ENCODE results near the gene NFIX. TPM values are rescaled to one million over a fixed set of nuclear protein-coding genes. Genes with fewer than 3 reads are reported as not detected.

Gene NFIX
- total RNA-seq, 1 experiment from 2014 or later = 144 TPM

DNA sequence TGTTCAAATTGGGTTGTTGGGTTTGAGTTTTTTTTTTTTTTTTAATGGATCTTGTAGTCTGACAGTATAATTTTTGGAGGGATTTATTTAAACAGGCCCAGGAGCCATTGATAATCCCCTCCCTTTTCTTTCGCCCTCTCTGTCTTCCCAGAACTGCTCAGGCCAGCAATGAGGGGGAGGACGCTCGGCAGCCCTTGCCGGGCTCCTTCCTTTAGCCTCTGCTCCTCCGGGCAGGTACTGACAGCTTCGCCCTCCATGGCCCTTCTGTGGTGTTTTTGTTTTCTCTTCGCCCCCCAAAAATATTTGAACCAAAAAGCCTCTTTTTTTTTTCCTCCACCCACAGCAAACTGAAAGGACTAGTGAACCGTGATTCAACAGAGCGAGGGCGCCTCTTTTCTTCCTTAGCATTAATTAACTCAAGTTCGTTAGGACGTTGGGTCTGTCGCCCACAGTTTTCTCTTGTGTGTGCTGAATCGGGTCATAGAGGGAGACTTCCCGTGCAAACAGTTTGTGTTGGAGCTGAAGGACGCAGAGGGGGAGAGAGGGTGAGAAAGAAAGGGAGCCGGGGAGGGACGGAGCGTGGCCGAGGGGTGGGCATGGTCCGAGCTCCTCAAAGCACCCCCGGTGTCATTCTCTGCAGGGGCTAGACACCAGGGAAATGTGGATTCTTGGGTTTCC, 21.5 kb downstream of the NFIX start:
- peak overlapping the region; percentile 99 for H3K27ac ChIP-seq (ENCODE audit: low read length)
- peaks cover 64% of the 10 kb centered on the region for H3K4me1 ChIP-seq (ENCODE audit: control insufficient read depth, insufficient read depth, low read length)
- TF ChIP-seq REST (IDR thresholded peaks at IDR 0.05; ENCODE audit: insufficient read depth in 1 of 2, low read depth in 2 of 2, low read length in 1 of 2) (no peak), TCF7L2 (IDR thresholded peaks at IDR 0.05; ENCODE audit: low read depth, low read length) (no peak), POLR2AphosphoS5 (IDR thresholded peaks at IDR 0.05; ENCODE audit: low read depth, low read length) (no peak)
- H3K9me3 ChIP-seq (ENCODE audit: control insufficient read depth, insufficient read depth, low read depth, low read length) = no peaks in the 10 kb centered on the region
- no TSS peak for BruUV-seq (replicated peaks)
- no peaks in the 10 kb centered on the region for H3K27me3 ChIP-seq (ENCODE audit: control insufficient read depth, insufficient read depth, low read length)
- intact Hi-C loops (cut with micrococcal nuclease; ENCODE audit: unreplicated experiment) (no loop called here), in situ Hi-C loops (cut with HindIII; ENCODE audit: low pct_unique_long_range_greater_than_20kb, low sequenced_read_pairs) (no loop called here)
- DNase-seq (ENCODE audit: low read depth, low spot score) = no peak
- ChIA-PET POLR2A (no interaction called here), CTCF (no interaction called here)
- H3K4me3 ChIP-seq (ENCODE audit: low read depth in 2 of 2, low read length in 2 of 2) = peak overlapping the region; percentile 24 to 53
- H3K36me3 ChIP-seq (ENCODE audit: control insufficient read depth, insufficient read depth, low read length) = no peaks in the 10 kb centered on the region
- ATAC-seq = no peak

- CTCF ChIA-PET = no interaction called here
- Histone ChIP-seq H3K36me3 (ENCODE audit: control insufficient read depth, insufficient read depth, low read length) (no peaks in the 10 kb centered on the region), H3K4me1 (ENCODE audit: control insufficient read depth, insufficient read depth, low read length) (peaks cover 65% of the 10 kb centered on the region), H3K27me3 (ENCODE audit: control insufficient read depth, insufficient read depth, low read length) (no peaks in the 10 kb centered on the region), H3K9me3 (ENCODE audit: control insufficient read depth, insufficient read depth, low read depth, low read length) (no peaks in the 10 kb centered on the region), H3K27ac (ENCODE audit: low read length) (peak overlapping the region; percentile 99), H3K4me3 (ENCODE audit: low read depth in 2 of 2, low read length in 2 of 2) (peak overlapping the region; percentile 24 to 53)
- intact Hi-C loops (cut with micrococcal nuclease; ENCODE audit: unreplicated experiment) = no loop called here
- BruUV-seq (replicated peaks) = no TSS peak
- ATAC-seq (no peak), DNase-seq (ENCODE audit: low read depth, low spot score) (no peak)
- no peak for TF ChIP-seq TCF7L2 (IDR thresholded peaks at IDR 0.05; ENCODE audit: low read depth, low read length)
- TF ChIP-seq SIN3A (IDR thresholded peaks at IDR 0.05; ENCODE audit: borderline replicate concordance, insufficient read depth, low read depth, low read length) = no peak
- no peak for TF ChIP-seq POLR2AphosphoS5 (IDR thresholded peaks at IDR 0.05; ENCODE audit: low read depth, low read length)
- TF ChIP-seq REST (IDR thresholded peaks at IDR 0.05; ENCODE audit: insufficient read depth in 1 of 2, low read depth in 2 of 2, low read length in 1 of 2) = no peak
- TF ChIP-seq, protein P1, sequence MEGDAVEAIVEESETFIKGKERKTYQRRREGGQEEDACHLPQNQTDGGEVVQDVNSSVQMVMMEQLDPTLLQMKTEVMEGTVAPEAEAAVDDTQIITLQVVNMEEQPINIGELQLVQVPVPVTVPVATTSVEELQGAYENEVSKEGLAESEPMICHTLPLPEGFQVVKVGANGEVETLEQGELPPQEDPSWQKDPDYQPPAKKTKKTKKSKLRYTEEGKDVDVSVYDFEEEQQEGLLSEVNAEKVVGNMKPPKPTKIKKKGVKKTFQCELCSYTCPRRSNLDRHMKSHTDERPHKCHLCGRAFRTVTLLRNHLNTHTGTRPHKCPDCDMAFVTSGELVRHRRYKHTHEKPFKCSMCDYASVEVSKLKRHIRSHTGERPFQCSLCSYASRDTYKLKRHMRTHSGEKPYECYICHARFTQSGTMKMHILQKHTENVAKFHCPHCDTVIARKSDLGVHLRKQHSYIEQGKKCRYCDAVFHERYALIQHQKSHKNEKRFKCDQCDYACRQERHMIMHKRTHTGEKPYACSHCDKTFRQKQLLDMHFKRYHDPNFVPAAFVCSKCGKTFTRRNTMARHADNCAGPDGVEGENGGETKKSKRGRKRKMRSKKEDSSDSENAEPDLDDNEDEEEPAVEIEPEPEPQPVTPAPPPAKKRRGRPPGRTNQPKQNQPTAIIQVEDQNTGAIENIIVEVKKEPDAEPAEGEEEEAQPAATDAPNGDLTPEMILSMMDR (IDR thresholded peaks at IDR 0.05) = no peak
- in situ Hi-C loops (cut with HindIII; ENCODE audit: low pct_unique_long_range_greater_than_20kb, low sequenced_read_pairs) = no loop called here
- POLR2A ChIA-PET = no interaction called here
These were observed 22.2 kb downstream of the NFIX start for GRCh38 chr19:13017306-13018034.

Measured in Panc1 (cell line).